K562 (cell line): ENCODE results near the gene OBSL1. TPM values are rescaled to one million over a fixed set of nuclear protein-coding genes. Genes with fewer than 3 reads are reported as not detected.
A peak's percentile ranks its signal among the peaks of the same experiment; 100 is the strongest.

ENCODE experiments used
- ATF1 ChIP-seq, 2 experiments: fragments of 450-650 bp in 1 of 2; IDR thresholded peaks; 2 replicates each; pipeline ENCODE4 v1.6.1; 2016; ENCODE audit warnings: missing compliant biosample characterization in 1 of 2, missing genetic modification characterization in 1 of 2
- CUX1 ChIP-seq: fragments of 200-800 bp; sonication (Bioruptor generic); IDR thresholded peaks from 2 replicates; pipeline ENCODE4 v1.6.1; 2016; ENCODE audit warnings: missing genetic modification characterization, missing compliant biosample characterization
- GATAD2B ChIP-seq: fragments of 450-650 bp; IDR thresholded peaks from 2 replicates; pipeline ENCODE4 v1.6.1; 2017; ENCODE audit warnings: mild to moderate bottlenecking, borderline replicate concordance
- PRMT5 ChIP-seq: sonication (generic); formaldehyde crosslinking; IDR thresholded peaks from 2 replicates; pipeline ENCODE4 v1.5.0; 2020; ENCODE audit warnings: missing genetic modification reagents
- SRSF1 ChIP-seq: fragments of 200-400 bp; formaldehyde crosslinking; IDR thresholded peaks from 2 replicates; pipeline ENCODE4 v1.6.1; 2017; ENCODE audit warnings: mild to moderate bottlenecking, low read depth, low read length, moderate library complexity
- polyA plus RNA-seq, 8 experiments: library from polyadenylated mRNA; depleted of rRNA in 4 of 8; stranded (reverse) in 5 of 8; unstranded in 3 of 8; fragments of >200 nt; fragmentation: Nextera tagmentation in 2 of 8; fragmentation: Illumina TruSeq in 1 of 8; extraction: Ambion mirVana in 2 of 8; extraction: Trizol in 1 of 8; gene quantifications; 2 replicates each; pipeline versions ENCODE4 v1.2.1 to v1.2.3, GENCODE V29; 2011 to 2014; ENCODE audit warnings: inconsistent platforms in 1 of 8, missing spikeins in 1 of 8
- total RNA-seq, 7 experiments: library from RNA; depleted of rRNA in 6 of 7; stranded (reverse); fragments of >200 nt in 6 of 7; fragmentation: Illumina TruSeq in 2 of 7; extraction: Trizol in 2 of 7; gene quantifications; 2 replicates each; pipeline versions ENCODE4 v1.2.1 to v1.2.3, GENCODE V29; 2011 to 2021; ENCODE audit warnings: low replicate concordance in 1 of 7
- TF ChIP-seq, protein P1 (sequence below), 2 experiments: fragments of 450-650 bp in 1 of 2; sonication (generic) in 1 of 2; formaldehyde crosslinking in 1 of 2; IDR thresholded peaks; 2 replicates each; pipeline versions ENCODE4 v1.7.1 to v1.9.0; 2016 to 2022; ENCODE audit warnings: inconsistent platforms in 1 of 2, mild to moderate bottlenecking in 1 of 2, missing genetic modification reagents in 1 of 2

OBSL1 gene
- total and polyA plus RNA-seq, 9 of the 15 experiments (the other 6 are each of a cell fraction or from before 2014, with no cell fraction given) = 1.2 to 26.6 (median 8.6) TPM

GRCh38 chr2:219514196-219514761 lies 57.1 kb downstream of the OBSL1 start, which contains the start of gene ASIC4 (continued):
- TF ChIP-seq, protein P1, sequence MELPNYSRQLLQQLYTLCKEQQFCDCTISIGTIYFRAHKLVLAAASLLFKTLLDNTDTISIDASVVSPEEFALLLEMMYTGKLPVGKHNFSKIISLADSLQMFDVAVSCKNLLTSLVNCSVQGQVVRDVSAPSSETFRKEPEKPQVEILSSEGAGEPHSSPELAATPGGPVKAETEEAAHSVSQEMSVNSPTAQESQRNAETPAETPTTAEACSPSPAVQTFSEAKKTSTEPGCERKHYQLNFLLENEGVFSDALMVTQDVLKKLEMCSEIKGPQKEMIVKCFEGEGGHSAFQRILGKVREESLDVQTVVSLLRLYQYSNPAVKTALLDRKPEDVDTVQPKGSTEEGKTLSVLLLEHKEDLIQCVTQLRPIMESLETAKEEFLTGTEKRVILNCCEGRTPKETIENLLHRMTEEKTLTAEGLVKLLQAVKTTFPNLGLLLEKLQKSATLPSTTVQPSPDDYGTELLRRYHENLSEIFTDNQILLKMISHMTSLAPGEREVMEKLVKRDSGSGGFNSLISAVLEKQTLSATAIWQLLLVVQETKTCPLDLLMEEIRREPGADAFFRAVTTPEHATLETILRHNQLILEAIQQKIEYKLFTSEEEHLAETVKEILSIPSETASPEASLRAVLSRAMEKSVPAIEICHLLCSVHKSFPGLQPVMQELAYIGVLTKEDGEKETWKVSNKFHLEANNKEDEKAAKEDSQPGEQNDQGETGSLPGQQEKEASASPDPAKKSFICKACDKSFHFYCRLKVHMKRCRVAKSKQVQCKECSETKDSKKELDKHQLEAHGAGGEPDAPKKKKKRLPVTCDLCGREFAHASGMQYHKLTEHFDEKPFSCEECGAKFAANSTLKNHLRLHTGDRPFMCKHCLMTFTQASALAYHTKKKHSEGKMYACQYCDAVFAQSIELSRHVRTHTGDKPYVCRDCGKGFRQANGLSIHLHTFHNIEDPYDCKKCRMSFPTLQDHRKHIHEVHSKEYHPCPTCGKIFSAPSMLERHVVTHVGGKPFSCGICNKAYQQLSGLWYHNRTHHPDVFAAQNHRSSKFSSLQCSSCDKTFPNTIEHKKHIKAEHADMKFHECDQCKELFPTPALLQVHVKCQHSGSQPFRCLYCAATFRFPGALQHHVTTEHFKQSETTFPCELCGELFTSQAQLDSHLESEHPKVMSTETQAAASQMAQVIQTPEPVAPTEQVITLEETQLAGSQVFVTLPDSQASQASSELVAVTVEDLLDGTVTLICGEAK (IDR thresholded peaks at IDR 0.05) = no peak
- TF ChIP-seq, protein P1 (CRISPR knock-in tag; IDR thresholded peaks at IDR 0.05) = no peak
- peak; percentile 86; the same call in 1 of the 2 replicates for TF ChIP-seq GATAD2B
- no peak for TF ChIP-seq CUX1
- no peak for TF ChIP-seq ATF1 (CRISPR knock-in tag; IDR thresholded peaks at IDR 0.05)
- TF ChIP-seq ATF1 (tag; IDR thresholded peaks at IDR 0.05) = peak; percentile 86
- TF ChIP-seq PRMT5 (CRISPR knock-in tag) = no peak
- TF ChIP-seq SRSF1 = no peak
